ENCODE data around the gene IGFBP1. TPM values are rescaled to one million over a fixed set of nuclear protein-coding genes. Genes with fewer than 3 reads are reported as not detected.

IGFBP1 gene
- polyA plus RNA-seq, 1 of the 3 experiments (the other 2 are of a cell fraction): not detected

GRCh38 chr7:45910855-45911254 lies 22.6 kb downstream of the IGFBP1 start:
- Histone ChIP-seq H3K9ac (no peak overlapping the region), H3K27ac (ENCODE audit: low read depth in 2 of 2, low read length in 1 of 2) (no peak overlapping the region), H2AFZ (ENCODE audit: low read depth) (no peak overlapping the region), H3F3A (replicated peaks; ENCODE audit: insufficient read depth) (peaks cover 23% of the 10 kb centered on the region), H3K9me3 (no peaks in the 10 kb centered on the region), H3K36me3 (replicated peaks in 1 of 2; ENCODE audit: control insufficient read depth in 1 of 2, insufficient read depth in 2 of 2, low read length in 1 of 2) (peaks cover 8 to 33% of the 10 kb centered on the region in 2 experiments), H3K79me2 (ENCODE audit: insufficient read depth) (no peaks in the 10 kb centered on the region), H3K9me2 (no peaks in the 10 kb centered on the region), H4K20me1 (ENCODE audit: insufficient read depth) (no peaks in the 10 kb centered on the region; the same call in 1 of the 2 replicates), H3K4me1 (ENCODE audit: control insufficient read depth in 1 of 2, insufficient read depth in 2 of 2, low read depth in 1 of 2, low read length in 1 of 2) (no peaks in the 10 kb centered on the region), H3K4me2 (no peak overlapping the region), H3K4me3 (ENCODE audit: low read depth in 2 of 2, low read length in 1 of 2) (no peak overlapping the region), H3K27me3 (ENCODE audit: insufficient read depth) (no peaks in the 10 kb centered on the region)
- no peak for TF ChIP-seq ZBTB33 (IDR thresholded peaks at IDR 0.05; ENCODE audit: borderline replicate concordance, low read depth)
- TF ChIP-seq EP300 (IDR thresholded peaks at IDR 0.05; ENCODE audit: borderline replicate concordance in 1 of 2, low read depth in 1 of 2, low read length in 1 of 2): no peak
- TF ChIP-seq YY1 (IDR thresholded peaks at IDR 0.05; ENCODE audit: low read depth): no peak
- TF ChIP-seq SIN3A (IDR thresholded peaks at IDR 0.05; ENCODE audit: borderline replicate concordance, low read depth, low read length): no peak
- TF ChIP-seq TCF12 (IDR thresholded peaks at IDR 0.05): no peak
- no peak for TF ChIP-seq MEF2A (IDR thresholded peaks at IDR 0.05; ENCODE audit: borderline replicate concordance, low read depth)
- no peak for TF ChIP-seq FOXJ3 (CRISPR knock-in tag; IDR thresholded peaks at IDR 0.05)
- no peak for TF ChIP-seq MAX (IDR thresholded peaks at IDR 0.05; ENCODE audit: low read depth)
- TF ChIP-seq PBX3 (IDR thresholded peaks at IDR 0.05): no peak
- no peak for TF ChIP-seq RFX5 (IDR thresholded peaks at IDR 0.05; ENCODE audit: low read length)
- no peak for TF ChIP-seq MXI1 (IDR thresholded peaks at IDR 0.05; ENCODE audit: low read depth, low read length)
- no peak for TF ChIP-seq GABPA (IDR thresholded peaks at IDR 0.05; ENCODE audit: low read depth)
- TF ChIP-seq RXRA (IDR thresholded peaks at IDR 0.05; ENCODE audit: borderline replicate concordance, low read depth): no peak
- no peak for TF ChIP-seq NRF1 (IDR thresholded peaks at IDR 0.05; ENCODE audit: low read depth, low read length)
- no peak for TF ChIP-seq REST (IDR thresholded peaks at IDR 0.05; ENCODE audit: low read depth, low read length)
- no peak for TF ChIP-seq FOXM1 (IDR thresholded peaks at IDR 0.05; ENCODE audit: low read depth)
- no peak for TF ChIP-seq USF1 (IDR thresholded peaks at IDR 0.05; ENCODE audit: borderline replicate concordance, low read depth)
- TF ChIP-seq TAF1 (IDR thresholded peaks at IDR 0.05; ENCODE audit: borderline replicate concordance, low read depth, low read length): no peak
- TF ChIP-seq CHD2 (IDR thresholded peaks at IDR 0.05; ENCODE audit: low read length, partially characterized antibody): no peak
- TF ChIP-seq CTCF (IDR thresholded peaks at IDR 0.05): no peak
- POLR2A ChIA-PET: no interaction called here
- 54% methylated on average over 3 of the region's 3 CpGs for WGBS (ENCODE audit: low lambda C conversion rate)
- DNase-seq: no peak
- CTCF ChIA-PET: interaction anchor here (3.5 kb wide), 1 partner anchor 12 kb away, joined by 29 read pairs; the partner anchor contains the start of gene IGFBP3
